PFSK-1 (cell line): ENCODE results near the gene FAHD1.

Experiments
- POLR2AphosphoS5 ChIP-seq: IDR thresholded peaks from 2 replicates; pipeline ENCODE4 v1.6.1; 2012; ENCODE audit warnings: low read depth, mild to moderate bottlenecking, control low read depth, low read length, moderate library complexity
- REST ChIP-seq, 2 experiments: IDR thresholded peaks; 2 replicates each; pipeline versions ENCODE4 v1.6.1 to v1.8.0; 2011 to 2012; ENCODE audit warnings: low read depth in 2 of 2, low read length in 2 of 2, control low read depth in 1 of 2, inconsistent platforms in 1 of 2, mild to moderate bottlenecking in 1 of 2, moderate library complexity in 1 of 2; ENCODE audit not compliant: insufficient read depth in 1 of 2
- SIN3A ChIP-seq: IDR thresholded peaks from 2 replicates; pipeline ENCODE4 v1.6.1; 2012; ENCODE audit warnings: mild to moderate bottlenecking, low read length, moderate library complexity, borderline replicate concordance; ENCODE audit not compliant: insufficient read depth

DNA sequence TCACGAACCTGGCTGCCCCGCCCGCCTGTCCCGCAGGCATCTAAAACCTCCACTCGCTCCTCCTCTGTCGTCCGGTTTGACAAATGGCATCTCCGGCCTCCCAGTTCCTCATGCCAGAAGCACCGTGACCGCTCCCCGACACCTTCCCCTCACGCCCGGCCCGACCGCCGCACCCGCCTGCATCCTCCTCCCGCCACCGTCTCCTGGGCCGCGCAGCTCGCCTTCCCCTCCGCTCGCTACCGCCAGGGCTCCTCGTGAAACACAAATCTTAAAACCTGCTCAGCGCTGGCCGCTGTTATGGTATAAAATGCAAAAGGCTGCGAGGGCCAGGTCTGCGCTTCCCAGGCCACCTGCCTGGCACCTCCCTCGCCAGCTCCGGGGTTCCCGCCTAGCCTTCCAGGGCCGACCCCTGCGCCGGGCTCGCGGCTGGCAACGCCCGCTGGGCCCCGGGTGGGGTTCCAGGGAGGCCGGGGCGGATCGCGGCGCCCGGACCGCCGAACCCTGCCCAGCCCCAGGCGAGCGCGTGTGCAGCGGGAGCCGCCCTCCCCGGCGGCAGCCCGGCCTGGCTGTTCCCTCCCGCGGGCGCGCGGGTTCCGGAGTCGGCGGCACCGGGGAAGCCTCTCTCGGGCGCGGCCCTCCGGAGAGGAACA lies 45.1 kb upstream of the FAHD1 start:
- TF ChIP-seq POLR2AphosphoS5 (no peak), REST (IDR thresholded peaks at IDR 0.05; ENCODE audit: insufficient read depth in 1 of 2, low read depth in 2 of 2, low read length in 2 of 2) (no peak), SIN3A (no peak)
